Measurements from ENCODE around the gene ITGB3.

DNA sequence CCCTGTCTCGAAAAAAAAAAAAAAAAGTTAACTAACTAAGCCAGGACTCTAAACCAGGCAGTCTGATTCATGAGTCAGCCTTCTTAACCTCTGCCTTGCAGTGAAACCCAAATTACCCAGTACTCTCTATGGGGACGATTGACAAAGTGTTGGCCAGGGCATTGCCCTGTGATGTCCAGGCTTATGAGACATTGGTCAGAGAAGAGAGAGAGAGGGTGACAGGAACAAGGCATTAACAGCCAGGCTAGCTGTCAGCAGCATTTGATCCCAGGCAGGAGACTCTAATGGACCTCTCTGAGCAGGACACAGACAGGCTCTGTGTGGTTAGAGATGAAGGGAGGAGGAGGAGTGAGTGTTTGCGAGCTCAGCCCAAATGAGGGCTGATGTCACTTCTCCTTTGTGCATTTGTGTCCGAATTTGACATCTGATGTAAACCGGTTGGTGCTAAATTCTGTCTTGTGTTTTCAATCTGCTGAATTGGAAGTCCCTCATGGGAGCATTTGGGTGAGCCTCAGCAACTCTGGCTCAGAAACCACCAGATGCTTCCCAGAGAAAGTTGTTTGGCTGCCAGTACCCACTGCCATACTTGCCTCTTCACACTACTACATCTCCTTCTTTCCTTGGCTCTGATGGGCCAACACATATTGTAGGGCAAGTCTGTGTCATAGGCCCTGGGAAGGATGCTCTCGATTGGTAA is 48.8 kb upstream of the ITGB3 start:
- TF ChIP-seq CTCF (IDR thresholded peaks at IDR 0.05; ENCODE audit: low read depth, low read length, poor library complexity, severe bottlenecking) (no peak), EZH2phosphoT487 (IDR thresholded peaks at IDR 0.05; ENCODE audit: borderline replicate concordance, low read length) (no peak)

Data from DOHH2 (cell line).